ENCODE measurements around the gene TRIM8.
A peak's percentile ranks its signal among the peaks of the same experiment; 100 is the strongest.
"Not testable (repeated sequence)": the region's sequence is repeated elsewhere in the genome, so short reads cannot be mapped to it uniquely, and the experiment has no call there.

Gene TRIM8

DNA sequence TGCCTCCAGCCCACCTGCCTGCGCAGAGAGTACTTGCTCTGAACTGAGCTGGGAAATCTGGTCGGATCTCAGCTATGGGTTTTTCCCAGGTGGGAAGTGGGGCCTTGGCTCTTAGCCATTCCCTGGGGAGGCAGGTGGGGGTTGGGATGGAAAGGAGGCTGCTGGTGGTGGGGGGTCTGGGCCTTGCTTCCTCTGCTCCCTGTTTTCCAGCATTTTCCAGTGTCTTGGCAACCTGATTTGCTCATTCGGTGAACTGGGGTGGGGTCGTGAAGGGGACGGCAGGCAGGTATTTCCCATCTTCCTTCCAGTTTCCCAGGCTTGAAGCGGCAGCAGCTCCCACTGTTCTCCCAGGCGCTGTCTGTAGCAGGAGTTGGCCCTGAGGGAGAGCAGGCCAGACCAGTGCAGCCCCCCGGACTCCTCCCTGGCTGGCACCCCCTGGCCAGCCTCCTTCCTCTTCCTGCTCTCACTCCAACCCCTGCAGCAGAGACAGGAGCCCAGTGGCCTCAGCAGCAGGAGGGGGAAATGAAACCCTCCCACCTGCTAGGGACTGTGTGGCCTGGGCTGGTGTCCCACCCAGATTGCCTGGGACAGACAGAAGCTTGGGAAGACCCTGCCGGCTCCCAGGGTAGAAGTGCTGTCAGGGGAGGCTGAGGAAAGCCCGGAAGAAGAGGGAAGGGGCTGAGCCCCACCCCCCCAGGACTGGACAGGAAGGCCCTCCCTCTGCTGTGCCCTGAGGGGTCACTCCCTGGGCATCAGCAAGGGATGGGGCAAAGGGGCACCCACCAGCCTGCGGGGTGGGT lies 6.6 kb downstream of the TRIM8 start:
- DNase-seq = peak; percentile 69

DNA sequence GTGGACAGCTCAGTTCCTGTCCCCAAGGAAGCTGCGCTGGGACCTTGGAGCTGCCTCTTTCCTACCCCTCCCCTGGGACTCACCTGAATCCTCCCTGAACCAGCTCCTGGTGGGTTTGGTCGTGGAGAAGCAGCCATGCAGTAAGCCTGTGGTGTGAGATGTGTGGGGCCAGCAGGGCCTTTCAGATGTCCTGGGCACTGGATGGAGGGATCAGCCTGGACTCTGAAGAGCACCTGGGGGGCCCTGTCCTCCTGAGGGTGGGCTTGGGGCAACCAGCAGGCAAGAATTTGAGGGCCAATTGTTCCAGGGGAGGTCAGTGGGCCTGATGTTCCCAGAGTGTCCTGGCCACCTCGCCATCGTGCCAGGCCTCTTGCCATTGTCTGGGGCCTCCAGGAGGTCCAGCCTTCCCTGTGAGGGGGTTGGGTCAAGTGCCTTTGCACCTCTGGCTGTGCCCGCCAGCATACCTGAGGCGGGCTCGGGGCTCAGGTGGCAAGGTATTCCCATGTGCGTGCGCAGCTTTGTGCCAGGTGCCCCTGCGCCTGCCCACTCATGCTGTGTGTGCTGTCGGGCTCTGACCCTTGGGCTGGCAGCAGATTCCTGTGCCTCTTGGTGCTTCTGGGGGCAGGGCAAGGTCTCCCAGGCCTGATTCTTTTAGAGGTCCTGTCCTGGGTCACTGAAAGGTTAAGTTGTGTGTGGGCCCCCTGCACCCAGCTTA lies 7.3 kb downstream of the TRIM8 start:
- no peak for DNase-seq

DNA sequence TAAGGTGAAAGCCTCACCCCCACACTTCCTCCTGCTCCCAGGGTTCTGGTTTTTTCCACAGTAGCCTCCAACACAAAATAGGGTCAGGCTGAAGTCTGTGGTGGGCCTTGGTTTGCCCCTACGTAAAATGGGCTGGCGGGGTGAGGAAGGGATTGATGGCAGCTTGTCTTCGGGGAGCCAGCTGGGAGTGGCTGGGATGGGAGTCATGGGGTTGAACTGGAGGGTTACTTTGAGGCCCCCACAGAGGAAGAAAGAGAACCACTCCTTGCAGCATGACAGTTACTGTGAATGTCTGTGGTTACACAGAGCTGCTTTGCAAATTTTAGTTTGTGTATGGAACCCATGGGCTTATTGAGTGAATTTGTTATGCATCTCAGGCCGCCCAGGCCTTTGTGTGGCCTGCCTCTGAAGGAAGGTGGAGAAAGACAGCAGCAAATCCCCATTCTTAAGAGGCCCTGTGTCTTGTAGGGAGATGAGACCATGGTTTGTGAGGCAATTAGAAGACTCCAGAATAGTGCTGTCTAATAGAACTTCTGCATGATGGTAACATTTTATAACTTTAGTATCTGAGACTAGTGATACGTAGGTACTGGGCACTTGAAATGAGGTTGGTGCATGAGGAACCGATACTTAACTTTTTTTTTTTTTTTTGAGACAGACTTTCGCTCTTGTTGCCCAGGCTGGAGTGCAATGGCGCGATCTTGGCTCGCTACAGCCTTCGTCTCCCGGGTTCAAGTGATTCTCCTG lies 8.1 kb downstream of the TRIM8 start:
- peak; percentile 62 for DNase-seq

DNA sequence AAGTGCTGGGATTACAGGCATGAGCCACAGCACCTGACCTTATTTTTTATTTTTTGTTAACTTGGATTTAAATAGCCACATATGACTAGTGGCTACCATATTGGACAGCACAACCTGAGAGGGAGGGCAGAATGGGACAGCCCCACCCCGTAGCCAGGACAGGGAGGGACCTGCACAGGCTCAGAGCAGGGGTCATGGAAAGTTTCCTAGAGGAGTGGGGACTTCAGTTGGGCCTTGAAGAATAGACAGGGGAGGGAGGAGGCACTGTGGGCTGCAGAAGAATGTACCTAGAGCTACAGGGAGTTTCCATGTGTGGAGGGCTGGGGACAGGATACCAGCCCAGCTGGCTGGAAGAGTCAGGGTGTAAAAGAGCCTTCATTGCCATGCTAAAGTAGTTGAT lies 8.8 kb downstream of the TRIM8 start:
- no peak for DNase-seq

DNA sequence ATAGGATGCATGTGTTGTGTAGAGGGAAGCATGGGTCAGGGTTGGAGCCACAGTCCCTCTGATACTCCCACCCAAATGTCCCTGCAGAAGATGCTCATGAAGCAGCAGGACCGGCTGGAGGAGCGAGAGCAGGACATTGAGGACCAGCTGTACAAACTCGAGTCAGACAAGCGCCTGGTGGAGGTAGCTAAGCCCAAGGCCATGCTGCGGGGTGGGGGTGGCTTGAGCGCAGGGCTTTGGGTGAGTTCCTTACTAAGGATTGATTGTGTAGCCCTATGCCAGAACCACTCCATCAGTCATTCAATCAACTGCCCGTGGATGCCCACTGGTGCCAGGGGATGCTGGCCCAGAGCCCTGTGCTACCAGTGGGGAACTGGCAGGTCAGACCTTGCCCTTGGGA lies 10.3 kb downstream of the TRIM8 start:
- no peak for DNase-seq

DNA sequence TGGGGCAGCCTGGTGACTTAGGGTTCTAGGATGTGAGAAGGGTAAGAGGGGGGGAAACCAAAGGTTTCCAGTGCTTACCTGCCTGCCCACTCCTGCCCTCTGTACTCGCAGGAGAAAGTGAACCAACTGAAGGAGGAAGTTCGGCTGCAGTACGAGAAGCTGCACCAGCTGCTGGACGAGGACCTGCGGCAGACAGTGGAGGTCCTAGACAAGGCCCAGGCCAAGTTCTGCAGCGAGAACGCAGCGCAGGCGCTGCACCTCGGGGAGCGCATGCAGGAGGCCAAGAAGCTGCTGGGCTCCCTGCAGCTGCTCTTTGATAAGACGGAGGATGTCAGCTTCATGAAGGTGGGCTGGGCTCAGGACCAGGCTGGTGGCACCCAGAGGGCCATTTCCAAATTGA lies 10.7 kb downstream of the TRIM8 start:
- DNase-seq = no peak

DNA sequence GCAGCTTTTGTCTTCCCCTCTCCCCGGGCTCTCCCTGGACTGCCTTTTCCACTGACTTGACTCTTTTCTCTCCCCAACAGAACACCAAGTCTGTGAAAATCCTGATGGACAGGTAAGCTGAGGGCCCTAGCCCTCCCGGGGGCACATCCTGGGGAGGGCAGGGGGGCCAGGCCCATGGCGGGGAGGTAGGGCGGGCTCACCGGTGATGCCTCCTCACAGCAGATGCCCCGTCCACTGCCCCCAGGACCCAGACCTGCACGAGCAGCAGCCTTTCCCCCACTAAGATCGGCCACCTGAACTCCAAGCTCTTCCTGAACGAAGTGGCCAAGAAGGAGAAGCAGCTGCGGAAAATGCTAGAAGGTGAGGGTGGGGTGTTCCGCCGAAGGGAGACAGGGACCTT lies 11.7 kb downstream of the TRIM8 start:
- DNase-seq = no peak

DNA sequence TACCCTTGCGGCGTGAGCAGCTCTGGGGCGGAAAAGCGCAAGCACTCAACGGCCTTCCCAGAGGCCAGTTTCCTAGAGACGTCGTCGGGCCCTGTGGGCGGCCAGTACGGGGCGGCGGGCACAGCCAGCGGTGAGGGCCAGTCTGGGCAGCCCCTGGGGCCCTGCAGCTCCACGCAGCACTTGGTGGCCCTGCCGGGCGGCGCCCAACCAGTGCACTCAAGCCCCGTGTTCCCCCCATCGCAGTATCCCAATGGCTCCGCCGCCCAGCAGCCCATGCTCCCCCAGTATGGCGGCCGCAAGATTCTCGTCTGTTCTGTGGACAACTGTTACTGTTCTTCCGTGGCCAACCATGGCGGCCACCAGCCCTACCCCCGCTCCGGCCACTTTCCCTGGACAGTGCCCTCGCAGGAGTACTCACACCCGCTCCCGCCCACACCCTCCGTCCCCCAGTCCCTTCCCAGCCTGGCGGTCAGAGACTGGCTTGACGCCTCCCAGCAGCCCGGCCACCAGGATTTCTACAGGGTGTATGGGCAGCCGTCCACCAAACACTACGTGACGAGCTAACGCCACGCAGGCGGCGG lies 12.6 kb downstream of the TRIM8 start:
- no peak for DNase-seq

DNA sequence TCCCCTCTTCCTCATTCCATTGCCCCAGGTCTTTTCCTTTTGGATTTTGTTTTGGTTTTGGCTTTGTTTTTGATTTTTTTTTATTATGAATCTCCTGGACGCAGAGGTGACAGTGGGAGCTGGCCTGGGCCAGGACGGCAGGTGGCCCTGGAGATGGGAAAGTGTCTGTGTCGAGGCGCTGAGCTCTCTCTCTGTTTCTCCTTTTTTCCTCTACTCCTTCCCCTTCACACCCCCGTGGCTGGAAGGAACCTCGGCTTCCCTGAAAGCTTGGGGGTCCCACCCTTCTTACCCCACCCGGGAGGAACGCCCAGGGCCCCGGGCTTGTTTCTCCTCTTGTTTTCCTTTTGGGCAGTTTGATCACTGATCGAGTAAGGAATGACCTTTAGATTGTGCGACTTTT lies 13.2 kb downstream of the TRIM8 start:
- DNase-seq = no peak

DNA sequence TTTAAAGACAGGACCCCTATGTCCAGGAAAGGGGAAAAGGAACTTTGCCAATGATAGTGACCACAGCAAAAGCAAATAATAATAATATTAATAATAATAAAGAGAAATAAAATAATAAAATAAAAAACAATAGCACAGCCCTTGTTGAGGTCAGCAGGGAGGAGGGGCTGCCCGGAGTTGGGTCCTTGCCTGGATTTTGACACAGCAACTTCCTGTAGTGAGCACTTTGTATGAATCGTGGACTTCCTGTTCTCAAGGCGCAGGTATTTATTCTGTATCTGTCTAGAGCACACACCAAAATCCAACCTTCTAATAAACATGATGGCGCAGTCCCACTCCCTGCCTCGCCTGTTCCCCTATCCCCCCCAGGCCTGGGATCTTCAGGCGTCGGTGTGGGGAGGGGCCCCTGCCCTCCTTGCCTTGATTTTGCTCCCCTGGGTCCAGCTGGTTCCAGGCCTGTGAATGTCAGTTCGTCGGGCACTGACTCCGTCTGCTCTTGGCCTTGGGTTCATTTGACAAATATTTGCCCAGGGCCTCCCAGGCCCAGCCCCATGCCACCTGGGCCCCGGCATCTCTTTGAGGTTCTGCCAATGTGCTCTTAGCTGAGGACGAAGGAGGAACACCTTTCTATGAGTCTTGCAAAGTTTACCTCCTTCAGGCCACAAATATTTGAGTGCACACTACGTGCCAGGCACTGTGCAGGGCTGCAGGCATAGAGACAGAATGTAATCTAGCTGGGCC lies 13.9 kb downstream of the TRIM8 start:
- no peak for DNase-seq

DNA sequence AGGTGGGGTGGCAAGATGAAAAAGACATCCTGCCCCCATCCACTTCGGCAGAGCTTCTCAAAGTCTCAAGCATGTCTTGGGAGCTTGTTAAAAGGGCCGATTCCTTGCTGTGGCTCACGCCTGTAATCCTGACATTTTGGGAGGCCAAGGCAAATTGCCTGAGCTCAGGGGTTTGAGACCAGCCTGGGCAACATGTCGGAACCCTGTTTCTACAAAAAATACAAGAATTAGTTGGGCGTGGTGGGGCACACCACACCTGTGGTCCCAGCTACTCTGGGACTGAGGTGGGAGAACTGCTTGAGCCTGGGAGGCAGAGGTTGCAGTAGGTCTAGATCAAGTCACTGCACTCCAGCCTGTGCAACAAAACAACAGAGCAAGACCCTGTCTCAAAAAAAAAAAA lies 14.5 kb downstream of the TRIM8 start:
- no peak for DNase-seq

DNA sequence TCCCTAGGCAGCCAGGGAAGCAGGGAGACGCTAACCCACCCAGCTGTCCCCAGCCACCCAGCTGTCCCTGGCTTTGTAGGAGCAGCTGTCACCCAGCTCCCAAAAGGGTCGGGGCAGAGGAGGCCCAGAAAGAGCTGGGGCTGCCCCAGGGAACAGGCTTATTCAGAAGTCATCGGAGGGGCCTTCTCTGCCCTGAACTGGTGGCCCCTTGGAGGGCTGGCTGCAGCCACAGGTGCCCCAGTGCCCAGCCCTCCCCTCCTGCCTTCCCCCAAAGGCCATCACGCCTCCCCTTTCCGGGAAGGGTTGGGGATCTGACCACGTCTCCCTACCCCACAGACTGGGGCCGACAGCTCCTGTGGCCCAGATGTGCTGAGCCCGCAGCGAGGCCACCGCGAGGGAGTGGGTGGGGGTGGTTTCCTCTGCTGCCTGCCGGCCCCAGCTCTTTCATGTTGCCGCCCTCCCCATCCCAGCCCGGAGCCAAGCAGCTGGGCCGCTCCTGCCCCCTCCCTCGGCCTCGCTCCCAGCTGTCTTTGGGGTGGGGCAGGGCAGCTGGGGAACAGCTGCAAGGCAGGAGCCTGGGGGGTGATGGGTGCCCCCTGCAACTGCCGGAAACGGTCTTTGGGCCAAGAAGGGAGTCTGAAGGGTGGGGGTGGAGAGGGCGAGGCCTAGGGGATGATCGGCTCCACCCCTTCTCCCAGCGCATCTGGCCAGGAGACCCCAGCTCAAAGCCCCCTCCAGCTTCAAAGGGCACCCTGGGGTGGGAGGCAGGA lies 16.8 kb downstream of the TRIM8 start:
- peak; percentile 20 for DNase-seq

DNA sequence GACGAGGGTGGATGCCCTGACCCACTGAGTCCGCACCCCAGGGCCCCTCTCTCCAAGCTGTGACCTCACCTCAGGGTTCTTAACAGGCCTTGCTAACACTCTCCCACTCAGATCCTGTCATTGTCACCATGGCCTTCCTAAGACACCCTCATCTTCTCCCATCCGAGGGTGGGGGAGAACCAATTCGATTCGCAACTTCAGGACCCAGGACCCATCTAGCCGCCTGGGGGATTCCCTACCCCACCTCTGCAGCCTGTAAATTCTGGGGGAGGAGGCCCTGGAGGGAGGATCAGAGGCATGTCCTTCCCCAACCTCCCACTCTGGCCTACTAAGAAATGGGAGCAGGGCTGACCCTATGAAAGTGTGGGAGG lies 17.4 kb downstream of the TRIM8 start:
- peak; percentile 19 for DNase-seq

DNA sequence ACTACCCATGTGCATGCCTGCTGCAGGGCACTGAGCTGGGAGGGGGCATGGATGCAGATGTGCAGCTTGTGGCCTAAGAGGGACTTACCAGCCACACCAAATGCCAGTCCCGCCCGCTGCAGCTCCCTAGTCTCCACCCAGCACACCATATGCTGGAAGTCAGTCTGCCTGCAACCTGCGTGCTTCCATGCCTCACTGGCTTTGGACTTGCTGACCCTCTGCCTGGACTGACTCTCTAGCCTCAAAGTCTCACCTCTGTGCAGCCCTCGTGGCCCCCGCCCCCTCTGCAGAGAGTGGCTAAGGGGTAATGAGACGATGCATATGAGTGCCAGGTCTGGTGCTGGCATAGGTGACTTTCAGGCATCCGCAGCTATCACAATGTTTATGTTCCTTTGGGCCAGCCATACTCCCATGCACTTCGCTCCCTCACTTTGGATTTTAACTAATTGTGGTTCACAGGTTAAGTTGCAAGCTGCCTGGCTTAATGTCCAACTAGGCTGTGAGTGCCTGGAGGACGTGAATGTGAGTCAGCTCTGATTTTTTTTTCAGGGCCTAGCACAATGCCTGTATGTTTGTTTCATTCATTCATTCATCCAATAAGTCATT lies 21.7 kb downstream of the TRIM8 start:
- DNase-seq = no peak

DNA sequence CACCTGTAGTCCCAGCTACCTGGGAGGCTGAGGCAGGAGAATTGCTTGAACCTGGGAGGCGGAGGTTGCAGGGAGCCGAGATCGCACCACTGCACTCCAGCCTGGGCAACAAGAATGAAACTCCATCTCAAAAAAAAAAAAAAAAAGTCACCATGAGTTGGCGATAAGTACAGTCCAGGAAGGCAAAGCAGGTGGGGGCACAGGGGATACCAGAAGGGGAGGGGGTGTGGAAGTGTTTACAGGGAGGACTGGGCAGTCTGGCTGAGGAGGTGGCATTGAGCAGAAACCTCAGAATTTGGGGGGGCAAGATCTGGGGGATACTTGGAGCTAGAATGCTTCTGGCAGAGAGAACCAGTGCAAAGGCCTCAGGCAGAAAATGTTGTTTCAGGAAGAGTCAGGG lies 23.1 kb downstream of the TRIM8 start:
- DNase-seq = not testable (repeated sequence)

DNA sequence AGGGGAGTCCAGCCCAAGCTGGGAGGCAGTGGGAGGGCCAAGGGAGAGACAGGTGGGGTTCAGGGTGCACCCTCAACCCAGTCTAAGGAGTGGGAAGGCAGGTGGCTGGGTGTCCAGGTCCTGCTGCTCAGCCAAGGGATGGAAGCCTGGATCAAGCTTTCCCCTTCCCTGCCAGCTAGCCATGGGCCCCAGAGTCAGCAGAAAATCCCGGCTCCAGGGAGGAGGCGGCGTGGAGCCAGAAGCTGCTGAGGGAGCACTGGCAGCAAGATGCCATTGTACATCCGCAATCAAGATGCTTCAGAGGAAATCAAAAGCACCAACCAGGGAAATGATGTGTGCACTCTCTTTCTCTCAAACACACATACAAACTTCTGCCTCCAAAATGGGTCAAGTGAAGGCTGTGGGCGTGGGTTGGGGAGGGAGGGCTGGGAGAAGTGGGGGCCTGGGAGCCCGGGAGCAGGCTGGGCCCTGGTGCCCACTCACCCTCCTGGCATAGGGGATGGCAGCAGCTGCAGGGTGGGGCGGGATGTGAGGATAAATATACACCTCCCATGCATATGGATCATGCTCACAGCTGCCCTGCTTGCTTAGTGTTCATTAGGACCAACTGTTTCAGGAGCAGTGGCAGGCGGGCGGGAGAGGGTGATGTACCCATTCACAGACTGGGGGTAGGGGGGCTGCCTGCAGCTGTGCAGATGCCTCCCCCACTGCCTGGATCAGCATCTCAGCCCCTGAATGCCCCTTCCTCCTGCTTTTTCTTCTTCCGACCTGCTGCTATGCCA lies 24.2 kb downstream of the TRIM8 start:
- DNase-seq = no peak

DNA sequence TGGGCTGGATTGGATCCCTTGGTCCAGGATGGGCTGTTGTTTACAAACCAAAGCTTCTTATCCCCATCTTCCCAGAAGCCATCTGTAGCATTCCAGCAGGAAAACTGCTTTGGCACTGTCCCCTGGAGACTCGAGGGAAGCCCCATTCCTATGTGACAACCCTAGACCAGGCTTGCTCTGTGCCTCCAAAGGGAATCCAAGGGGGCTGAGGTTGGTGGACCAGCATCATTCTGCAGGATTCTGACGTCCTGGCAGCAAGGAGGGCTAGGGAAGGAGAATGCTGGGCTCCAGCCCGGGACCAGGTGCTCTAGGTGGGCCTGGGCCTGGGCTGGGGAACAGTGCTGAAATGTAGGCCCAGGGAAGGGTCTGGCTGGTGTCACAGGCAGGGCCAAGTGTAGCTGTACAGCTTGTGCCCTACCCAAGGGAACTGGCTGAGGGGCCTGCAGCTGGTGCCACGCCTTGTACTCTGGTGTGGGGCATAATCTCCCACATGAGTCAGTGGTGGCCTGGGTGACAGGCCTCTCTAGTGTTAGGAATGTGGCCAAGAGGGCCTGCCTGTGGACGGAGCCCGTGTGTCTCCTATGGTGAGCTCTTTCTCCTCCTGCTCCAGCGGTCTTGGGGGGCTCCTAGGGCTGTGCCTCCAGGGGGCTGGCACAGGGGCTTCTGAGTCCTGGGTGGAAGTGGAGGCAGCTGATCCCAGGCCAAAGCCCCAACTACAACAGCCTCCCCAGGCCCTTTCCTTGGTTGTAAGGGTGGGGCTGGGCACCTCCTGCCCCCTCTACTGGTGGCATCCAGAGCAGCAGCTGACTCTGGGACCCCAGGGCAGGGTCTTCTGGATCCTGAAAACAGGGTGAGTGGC lies 25.2 kb downstream of the TRIM8 start:
- no peak for DNase-seq

DNA sequence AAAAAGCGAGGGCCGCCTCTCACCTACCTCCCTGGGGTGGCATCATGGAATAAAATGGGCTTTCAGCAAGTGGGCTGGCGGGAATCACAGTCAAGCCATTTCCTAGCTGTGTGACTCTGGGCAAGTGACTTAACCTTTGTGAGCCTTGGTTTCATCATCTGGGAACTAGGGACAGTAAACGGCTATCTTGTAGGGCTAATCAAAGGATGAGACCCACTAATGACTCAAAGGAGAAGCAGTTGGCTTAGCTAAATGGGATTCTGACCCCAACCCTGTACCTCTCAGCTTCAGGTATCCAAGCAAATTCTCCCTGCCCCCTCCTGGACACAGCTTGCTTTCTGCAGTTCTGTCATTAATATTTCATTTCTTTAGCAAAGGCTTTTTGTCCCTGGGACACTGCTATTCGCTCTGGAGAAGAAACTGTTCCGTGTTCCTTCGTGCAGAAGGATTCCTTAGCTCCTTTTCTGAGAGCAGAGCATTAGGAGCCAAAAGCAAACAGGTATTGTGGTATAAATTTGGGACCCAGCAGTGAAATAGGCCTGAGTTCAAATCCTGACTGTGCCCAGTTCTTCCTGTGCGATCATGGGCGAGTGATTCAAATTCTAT lies 25.9 kb downstream of the TRIM8 start:
- no peak for DNase-seq

DNA sequence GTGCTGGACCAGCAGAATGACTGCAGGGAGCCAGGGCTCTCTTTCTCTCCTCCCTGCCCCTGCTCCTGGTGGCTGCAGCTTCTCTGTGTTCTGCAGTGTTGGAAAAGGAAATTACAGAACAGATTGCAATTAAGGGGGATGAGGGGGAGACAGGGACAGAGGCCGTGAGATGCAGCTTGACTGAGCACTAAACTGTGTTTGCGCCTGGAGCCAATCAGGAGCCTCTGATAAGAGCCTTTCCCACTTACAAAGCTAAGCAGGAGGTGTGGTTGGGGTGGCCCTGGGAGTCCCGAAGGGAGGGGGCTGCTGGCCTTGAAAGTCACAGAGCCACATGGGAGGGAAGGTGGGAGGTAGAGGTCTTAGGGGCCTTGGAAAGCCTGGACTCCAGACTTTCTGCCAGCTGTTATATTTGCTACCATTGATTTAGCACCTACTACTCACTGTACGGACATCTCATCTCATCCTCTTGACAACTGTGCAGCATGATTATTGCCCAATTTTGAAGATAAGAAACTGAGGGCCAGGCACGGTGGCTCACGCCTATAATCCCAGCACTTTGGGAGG lies 26.7 kb downstream of the TRIM8 start:
- no peak for DNase-seq

All from inflammatory macrophage treated with lipopolysaccharide for 4 hours (primary cell).